ENCODE data around the gene ASAP2.
"Not testable (repeated sequence)": the region's sequence is repeated elsewhere in the genome, so short reads cannot be mapped to it uniquely, and the experiment has no call there.

Gene ASAP2

DNA sequence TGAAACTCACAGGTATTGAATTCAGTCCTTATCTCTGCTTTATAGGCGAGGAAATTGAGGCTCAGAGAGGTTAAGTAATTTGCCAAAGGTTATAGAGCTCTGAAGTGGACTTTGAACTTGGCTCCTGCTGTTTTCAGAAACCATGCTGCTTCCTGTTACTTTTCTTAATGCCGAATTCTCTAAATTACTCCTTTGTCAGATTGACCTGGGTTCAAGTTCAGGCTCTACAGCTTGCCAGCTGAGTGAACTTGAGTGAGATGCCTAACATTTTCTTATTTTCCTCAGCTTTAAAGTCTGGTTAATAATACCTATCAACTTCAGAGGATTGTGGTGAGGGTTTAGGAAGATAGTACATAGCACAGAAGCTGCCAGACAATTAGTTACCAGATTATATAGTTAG, 3.4 kb downstream of the ASAP2 start:
- DNase-seq (ENCODE audit: extremely low read depth in 1 of 2, low read depth in 1 of 2) = no peak

DNA sequence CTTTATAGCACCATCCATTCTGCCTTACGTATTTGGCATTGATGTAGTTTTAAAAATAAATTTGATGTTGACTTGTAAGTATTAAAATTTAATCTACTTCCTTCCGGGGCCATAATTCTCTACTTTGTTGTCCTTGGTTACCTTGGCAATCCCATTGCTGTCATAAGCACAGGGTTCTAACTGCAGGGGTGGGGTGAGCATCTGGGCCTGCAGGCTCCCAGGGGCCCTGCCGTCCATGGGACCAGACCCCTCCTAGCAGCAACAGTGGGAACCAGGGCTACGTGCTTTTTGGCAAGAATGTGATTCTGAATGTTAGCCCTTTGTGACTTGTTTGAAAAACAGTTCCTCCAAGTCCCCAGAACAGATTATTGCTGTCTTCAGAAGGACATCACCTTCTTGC, 4.9 kb downstream of the ASAP2 start:
- no peak for DNase-seq (ENCODE audit: extremely low read depth in 1 of 2, low read depth in 1 of 2)

DNA sequence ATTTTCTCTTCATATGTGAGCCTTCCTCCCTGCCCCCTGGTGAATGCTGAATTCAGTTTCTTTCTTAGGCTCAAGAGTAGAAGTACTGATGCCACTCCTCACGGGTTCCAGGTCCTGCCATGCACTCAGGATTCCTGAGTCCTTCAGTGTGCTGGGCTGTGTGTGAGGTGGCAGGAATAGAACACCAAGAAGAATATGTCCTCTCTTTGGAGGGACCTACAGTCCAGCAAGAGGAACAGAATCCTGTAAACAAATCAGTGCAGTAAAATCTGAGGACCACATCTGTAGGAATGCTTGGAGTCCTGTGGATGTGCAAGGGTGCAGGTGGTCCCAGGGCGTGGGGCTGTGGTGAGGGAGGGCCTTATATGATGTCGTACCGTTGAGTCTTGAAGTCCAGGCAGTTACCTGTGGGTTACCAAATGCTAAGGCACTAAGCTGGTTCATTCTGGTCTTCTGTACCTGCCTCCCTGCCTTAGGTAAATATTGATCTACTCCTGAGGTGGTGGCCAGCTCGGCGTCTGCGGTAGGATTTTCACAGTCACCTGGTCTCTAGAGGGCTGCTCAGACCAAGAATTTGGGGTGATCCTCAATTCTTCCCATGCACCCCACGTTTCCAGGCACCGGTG, 5.5 kb downstream of the ASAP2 start:
- no peak for DNase-seq (ENCODE audit: extremely low read depth in 1 of 2, low read depth in 1 of 2)

DNA sequence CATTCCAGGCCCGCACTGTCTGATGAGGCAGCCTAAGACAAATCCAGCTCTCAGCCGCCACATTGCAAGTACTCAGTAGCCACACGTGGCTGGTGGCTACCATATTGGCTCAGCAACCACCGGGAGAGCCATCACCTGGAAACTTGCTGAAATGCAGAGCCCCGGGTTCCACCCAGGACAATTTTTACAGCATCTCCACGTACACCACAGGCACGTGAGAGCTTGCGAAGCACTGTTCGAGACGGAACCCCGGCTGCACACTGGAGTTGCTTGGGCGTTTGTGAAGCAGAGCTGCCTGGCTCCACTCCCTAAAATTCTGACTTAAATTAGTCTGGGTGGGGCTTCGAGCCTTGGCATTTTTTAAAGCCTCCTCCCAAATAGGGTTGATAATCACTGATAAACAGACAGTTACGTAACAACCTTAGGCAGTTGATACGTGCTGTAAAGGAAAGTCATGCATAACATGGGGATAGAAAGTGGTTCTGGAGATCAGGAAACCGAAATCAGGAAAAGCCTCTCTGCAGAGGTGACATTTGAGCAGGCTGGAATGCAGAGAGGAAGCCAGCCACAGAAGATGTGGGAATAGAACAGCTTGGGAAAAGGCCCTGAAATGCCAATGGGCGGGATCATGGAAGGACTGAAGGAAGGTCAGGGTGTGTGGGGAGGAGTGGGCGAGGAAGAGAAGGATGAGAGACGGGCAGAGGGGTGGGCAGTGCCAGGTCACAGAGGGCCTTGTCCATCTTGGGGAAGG, 6.2 kb downstream of the ASAP2 start:
- no peak for DNase-seq (ENCODE audit: extremely low read depth in 1 of 2, low read depth in 1 of 2)

DNA sequence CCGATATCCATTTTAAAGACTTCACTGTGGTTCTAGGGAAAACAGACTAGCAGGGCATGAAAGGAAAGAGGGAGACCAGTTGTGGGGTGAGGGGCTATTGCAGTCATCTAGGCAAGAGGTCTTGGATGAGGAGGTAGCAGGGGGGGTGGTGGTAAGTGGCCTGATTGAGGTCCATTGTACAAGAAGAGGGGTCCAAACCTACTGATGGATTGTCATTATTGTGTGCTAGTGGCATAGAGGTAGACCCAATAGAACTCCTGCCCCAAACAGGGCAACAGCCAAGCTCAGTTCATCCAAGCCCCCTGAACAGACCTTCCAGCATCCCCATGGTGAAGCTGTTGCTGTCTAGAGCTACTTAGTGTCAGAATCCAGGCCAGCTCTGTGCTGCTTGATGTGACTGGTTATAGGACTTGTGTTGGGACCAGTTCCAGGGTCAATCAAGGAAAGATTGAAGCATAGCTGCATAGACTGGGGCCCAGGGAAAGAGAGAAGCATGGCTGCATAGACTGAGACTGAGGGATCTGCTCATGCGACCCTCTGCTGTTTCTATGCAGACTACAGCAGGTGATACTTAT, 7.0 kb downstream of the ASAP2 start:
- no peak for DNase-seq (ENCODE audit: extremely low read depth in 1 of 2, low read depth in 1 of 2)

DNA sequence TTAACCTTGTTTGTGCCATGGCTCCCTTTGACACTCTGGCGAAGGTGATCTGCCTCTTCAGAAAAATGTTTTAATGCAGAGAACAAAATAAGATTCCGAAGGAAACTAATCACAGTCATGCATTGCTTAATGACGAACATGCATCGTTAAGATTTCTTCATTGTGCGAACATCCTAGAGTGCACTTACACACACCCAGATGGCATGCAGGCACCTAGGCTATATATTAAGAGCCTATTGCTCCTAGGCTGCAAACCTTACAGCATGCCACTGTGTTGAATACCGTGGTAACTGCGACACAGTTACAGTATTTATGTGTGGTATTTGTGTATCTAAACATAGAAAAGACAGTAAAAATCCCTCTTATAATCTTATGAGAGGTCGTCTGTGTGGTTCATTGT, 8.3 kb downstream of the ASAP2 start:
- no peak for DNase-seq (ENCODE audit: extremely low read depth in 1 of 2, low read depth in 1 of 2)

DNA sequence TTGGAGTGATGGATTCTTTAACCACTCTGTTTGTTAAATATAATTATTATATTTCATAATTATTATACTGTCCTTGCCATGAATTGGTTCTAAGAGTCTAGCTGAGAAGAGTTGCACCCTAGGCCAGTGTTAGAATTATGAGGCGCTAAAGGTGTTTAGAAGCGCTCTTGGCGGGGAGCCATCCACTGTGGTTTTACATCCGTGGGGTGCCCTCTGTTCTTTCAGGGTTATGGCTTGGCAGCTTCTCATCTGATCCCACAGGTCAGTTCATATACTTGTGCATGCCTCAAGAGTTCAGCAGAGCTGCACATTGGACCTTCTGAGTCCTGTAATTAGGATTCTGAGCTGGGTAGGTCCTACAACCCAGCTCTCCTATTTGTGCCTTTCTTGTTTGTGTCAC, 9.1 kb downstream of the ASAP2 start:
- DNase-seq (ENCODE audit: extremely low read depth in 1 of 2, low read depth in 1 of 2) = no peak

DNA sequence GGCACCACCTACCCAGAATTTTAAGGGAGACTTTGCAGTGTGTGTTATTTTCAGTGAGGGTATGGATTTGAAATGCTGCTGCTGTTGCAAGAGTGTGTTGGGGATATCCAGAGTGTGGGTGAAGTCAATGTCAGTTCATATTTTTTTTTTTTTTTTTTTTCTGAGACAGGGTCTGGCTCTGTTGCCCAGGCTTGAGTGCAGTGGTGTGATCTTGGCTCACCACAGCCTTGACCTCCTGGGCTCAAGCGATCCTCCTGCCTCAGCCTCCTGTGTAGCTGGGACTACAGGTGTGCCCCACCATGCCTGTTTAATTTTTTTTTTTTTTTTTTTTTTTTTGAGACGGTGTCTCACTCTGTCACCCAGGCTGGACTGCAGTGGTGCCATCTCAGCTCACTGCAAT, 9.5 kb downstream of the ASAP2 start:
- not testable (repeated sequence) for DNase-seq (ENCODE audit: extremely low read depth in 1 of 2, low read depth in 1 of 2)

DNA sequence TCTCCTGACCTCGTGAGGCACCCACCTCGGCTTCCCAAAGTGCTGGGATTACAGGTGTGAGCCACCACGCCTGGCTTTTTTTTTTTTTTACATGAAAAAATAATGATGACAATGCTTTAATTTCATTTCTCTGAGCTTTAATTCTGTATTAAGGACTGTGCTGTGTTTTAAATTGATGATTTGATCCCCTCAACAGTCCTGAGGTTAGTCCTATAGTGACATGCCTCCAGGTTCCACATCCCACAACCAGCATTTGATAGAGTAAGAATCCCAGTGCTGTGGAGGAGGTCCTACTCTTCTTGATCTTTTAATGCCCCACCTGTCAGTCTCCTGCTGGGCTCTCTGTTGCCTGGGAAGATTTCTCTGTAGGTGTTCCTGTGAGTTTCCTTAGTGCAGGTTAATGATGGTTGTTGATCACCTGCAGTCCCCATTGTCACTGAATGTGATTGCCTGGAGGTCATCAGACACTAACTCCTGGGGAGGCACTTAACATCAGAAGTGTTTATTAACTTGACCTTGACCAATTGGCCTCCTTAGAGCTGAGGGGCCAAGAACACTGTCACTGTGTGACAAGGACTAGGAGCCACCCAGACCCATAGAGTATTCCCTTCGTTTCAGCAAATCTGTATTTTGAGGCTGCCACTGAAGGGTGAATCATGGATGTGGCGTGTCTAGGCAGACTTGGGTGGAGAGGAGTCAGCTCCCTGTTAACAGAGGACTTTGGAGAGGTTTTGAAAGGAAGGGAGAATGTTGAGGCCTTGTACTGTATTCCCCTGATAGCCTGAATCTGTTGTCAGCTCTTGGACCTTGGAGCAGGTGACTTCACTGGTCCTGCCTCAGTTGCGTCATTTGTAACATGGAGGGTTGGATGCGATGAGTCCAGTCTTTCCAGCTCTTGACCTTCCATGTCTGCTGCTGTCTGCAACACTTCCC, 11.5 kb downstream of the ASAP2 start:
- DNase-seq (ENCODE audit: extremely low read depth in 1 of 2, low read depth in 1 of 2) = no peak

DNA sequence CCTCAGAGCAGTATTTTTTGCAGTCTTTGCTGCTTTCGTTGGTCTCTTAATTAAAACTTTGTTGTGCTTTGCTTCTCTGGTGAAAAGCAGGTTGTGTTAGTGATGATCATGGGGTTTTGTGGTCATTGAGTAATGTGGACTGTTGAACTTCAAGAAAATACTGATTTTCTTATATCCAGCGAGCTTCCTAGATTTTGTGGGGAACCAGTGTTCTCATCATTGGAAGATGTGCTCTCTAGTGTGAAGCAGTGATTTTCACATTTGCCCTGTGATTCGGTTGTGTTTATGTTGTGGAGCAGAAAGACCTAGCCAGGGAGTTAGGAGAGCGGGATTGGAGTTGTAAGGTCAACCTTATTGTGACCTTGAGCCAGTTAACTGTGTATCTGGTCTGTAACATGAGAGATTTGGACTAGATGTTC, 12.4 kb downstream of the ASAP2 start:
- no peak for DNase-seq (ENCODE audit: extremely low read depth in 1 of 2, low read depth in 1 of 2)

DNA sequence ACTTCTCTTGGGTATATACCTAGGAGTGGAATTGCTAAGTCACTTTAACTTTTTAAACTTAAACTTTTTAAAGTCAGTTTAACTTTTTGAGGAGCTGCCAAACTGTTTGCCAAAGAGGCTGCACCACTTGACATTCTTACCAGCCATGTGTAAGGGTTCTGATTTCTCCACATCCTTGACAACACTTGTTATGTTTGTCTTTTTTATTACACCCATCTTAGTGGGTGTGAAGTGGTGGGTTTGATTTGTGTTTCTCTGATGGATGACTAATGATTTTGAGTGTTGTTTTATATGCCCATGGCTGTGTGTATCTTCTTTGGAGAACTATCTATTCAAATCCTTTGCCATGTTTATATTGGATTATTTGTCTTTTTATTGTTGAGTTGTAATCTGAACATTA, 13.6 kb downstream of the ASAP2 start:
- DNase-seq (ENCODE audit: extremely low read depth in 1 of 2, low read depth in 1 of 2) = no peak

DNA sequence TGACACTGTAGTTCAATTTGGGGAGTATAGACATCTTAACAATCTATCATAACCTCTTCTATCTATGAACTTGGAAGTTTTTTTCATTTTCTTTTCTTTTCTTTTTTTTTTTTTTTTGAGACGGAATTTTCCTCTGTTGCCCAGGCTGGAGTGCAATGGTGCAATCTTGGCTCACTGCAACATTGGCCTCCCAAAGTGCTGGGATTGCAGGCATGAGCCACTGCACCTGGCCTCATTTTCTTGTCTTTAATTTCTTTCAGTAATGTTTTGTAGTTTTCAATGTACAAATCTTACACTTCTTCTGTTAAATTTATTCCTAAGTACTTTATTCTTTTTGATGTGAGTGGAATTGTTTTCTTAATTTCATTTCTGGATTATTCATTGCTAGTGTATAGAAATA, 14.6 kb downstream of the ASAP2 start:
- no peak for DNase-seq (ENCODE audit: extremely low read depth in 1 of 2, low read depth in 1 of 2)

DNA sequence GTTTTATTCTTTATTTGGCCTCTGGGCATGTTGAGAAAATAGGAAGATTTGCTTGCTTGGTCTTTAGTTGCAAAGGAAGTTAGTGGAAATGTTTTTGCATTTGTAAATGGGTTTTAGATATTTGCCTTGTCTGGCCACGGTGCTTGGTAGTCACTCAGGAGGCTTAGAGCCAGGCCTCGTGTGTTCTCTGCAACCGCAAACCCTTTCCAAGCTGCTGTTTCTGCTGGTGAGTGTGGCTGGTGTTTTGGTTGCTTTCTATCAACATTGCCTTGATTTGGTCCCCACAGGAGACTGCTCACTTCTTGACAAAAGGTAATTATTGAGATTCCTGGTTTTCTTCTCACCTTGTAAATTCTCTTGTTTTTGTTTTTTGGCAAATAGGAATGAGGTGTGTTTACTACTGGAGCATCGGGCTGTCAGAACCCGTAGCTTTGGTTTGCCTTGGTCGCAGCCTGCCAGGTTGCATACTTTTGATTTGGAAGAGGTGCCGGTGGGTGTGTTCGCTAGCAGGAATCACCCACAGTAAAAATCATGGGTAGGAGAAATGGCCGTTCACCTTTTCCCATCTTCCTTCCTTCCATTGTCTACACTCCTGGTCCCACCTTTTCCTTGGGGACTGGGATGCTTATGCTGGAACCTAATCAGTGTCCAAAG, 15.8 kb downstream of the ASAP2 start:
- DNase-seq (ENCODE audit: extremely low read depth in 1 of 2, low read depth in 1 of 2) = no peak

DNA sequence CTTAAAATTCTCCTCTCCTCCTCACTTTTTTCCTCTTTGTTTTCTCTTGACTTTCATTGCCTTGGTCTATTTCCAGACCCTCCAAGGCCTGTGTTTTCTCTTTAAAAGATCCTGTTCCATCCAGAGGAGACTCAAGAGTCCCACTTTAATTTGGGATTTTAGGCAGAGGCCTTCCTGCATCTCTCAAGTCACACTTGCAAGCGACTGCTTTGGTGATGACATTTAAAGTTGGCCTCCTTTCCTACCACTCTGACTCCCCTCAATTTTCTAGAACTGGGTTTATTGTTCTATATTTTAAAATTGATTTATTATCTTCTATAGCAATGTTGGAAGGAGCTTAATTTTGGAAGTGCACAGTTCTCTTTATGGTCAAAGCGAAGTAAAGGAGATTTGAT, 16.3 kb downstream of the ASAP2 start:
- DNase-seq (ENCODE audit: extremely low read depth in 1 of 2, low read depth in 1 of 2) = no peak

DNA sequence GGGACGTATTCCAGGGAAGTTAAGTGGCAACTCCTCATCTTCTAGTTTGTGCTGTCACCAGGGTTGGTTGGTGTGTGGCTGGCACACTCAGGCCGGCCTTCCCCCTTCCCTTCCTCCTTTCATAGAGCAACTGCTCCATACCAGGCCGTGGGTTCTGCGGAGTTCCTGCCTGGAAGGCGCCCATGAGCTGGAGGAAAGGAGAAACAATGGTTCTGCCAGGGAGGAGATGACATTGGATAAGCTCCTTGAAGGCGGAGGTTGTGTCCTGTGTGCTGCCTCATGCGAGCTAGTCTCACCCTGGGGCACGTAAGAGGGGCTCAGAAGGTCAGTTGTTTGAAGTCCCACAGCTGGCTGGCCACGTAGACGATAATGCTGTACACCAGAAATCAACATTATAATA, 19.2 kb downstream of the ASAP2 start:
- DNase-seq (ENCODE audit: extremely low read depth in 1 of 2, low read depth in 1 of 2) = no peak

DNA sequence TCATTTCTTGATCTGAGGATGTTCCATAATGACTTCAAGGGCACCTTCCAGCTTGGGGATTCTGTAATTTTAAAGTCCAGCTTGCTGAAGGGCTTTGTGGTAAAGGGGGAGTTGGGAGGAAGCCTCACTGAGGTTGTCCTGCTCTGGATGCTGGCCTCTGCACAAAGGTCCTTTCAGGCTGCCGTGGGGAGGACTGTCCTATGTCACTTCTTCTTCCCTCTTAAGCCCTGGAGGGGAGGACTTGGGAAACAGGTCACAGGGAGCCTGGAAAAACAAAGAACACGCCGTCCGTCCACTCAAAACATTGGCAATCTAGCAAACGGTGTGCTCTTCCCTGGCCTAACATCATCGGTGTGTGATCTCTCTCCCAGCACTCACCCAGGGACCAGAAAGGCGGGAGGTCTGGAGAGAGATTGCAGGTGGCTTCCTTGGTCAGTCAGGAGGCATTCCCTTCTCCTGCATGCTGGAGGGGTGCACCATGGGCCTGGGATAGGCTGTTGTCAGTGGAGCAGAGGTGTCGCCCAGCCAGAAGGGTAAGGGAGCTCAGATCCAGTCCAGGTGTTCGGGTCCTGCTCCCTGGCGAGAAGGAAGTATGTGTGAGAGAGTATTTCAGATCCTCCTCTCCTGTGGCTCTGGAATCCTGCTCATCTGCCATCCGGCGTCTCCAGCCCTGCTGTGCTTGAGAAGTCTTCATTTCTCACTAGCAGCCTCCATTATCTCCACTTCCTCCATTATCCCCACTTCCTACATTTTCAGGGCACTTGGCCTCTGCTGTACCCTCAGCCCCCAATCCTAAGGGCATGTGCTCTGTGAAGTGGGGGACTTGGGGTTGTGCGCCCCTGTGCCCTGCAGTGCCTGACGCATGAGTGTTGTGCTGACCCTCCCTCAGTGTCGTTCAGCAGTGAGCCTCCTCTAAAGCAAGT, 20.1 kb downstream of the ASAP2 start:
- no peak for DNase-seq (ENCODE audit: extremely low read depth in 1 of 2, low read depth in 1 of 2)

DNA sequence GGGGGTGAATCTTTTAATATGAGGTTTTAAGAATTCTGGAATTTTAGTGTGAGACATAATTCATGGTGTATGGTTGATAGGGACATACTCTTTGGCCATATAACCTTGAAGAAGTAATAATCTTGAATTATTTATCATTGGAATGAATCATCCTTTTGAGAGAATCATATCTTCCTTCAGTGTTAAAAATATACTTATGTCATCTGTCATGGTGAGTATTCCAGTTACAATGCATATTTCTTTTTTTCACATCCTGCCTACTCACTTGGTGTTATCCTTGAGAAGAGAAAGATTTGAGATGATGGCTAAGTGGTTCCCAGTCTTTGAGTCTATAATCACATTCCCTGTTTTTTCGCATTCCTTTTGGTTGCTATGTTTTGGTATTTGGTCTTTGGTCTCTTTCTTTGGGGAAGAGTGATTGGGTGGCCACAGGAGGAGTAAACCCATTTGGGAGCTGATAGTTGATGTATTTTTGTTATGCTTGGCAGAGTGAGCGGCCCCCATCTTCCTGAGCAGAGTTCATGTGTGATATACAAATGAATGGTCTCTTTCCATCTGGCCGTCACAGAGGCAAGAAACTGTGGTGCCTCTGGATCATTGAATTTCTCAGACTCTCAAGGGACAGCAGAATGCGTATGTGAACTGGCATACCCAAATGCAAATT, 21.6 kb downstream of the ASAP2 start:
- no peak for DNase-seq (ENCODE audit: extremely low read depth in 1 of 2, low read depth in 1 of 2)

DNA sequence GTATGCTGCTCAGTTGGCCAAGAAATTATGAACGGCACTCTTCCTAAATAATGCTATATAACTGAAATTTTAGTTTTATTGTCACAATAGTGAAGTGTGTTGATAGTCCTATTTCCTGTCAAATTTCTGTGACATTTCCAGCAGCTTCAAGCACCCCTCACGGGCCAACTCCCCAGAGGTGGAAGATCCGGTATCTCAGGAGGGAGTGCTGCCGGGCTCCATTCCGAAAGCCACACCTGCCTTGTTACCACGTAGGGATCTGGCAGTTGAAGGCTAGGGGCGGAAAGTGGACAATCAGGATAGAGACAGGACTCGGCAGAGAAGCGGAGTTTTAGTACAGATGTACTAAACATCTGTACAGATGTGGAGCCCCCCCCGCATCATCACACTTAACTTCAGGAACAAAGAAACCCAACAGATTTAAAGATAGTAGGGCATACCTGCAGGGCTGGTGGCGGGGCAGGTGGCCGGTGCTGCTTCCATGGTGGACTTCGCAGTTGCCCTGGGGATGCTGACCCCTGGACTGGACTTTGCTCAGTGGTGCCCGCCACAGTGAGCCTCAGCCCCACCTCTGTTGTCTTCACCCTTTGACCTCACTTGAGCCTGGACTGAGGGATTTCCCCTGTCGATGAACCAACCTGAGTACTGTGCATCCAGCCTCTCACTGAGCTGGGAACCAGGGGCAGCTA, 22.3 kb downstream of the ASAP2 start:
- DNase-seq (ENCODE audit: extremely low read depth in 1 of 2, low read depth in 1 of 2) = no peak

DNA sequence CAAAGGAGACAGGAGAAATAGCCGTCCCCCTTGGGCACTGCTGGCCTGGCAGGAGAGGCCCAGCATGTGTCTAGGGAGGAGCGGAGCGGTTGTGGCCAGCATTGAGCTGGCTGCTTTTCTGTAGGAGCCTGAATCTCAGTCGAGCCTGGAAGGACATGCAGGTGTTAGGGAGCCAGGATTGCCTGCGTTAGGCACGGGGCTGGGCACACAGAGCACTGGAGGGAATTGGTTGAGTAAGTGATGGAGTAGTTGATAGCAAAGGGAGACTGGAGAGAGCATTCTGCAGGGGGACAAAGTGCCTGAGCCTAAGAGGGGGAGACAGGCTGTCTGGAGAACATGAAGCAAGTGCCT, 22.8 kb downstream of the ASAP2 start:
- DNase-seq (ENCODE audit: extremely low read depth in 1 of 2, low read depth in 1 of 2) = no peak
